ENCODE measurements around the gene SAMD11.
"Not testable (repeated sequence)": the region's sequence is repeated elsewhere in the genome, so short reads cannot be mapped to it uniquely, and the experiment has no call there.

SAMD11 gene

DNA sequence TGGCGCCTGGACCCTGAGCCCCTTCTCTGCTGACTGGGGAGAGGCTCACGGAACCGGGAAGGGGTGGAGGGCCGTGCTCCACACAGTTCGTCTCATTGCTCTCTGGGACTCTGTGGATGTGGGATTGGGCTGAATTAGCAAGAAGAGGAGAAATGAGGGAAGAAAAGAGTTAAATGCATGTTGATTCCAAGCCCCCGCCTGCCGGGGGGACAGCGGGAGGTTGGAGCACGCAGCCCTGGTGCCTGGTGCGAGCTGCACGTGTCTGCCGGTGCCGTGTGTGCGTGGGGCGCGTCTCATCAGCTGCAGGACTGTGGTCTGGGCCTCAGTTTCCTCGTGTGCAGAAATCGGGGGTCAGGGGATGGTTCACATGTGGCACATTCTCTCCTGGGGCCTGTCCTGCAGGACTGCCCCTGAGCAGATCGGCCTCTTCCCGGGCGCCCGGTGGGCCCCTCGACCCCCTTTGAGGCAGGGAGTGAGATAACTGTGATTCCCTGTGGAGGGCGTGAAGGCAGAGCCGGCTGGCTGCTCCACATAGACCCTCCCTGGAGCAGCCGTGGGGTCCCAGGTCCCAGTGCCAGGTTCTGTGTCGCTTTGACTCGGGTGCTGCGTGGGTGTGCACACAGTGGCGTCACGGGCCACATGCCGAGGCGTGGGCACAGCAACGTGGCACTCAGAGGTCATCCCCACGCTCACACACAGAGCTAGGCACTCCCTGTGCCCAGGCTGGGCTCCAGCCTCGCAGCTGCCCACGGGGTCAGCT, 11.4 kb downstream of the SAMD11 start:
- DNase-seq, result no peak

DNA sequence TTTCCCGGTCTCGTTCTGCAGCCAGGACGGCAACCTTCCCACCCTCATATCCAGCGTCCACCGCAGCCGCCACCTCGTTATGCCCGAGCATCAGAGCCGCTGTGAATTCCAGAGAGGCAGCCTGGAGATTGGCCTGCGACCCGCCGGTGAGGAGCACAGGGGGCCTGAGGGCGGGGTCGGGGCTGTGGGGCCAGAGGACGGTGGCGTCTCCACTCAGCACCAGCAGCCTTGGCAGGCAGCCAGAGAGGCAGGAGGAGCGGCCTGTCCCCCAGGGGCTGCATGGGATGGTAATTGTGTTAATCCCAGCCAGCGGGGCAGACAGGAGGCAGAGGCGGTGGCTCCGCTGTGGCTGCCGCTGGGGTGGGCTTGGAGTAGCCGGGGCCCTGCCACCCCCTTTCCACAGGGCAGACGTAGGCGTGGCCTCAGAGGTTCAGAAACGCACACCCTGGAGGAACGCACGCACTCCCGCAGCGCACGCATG, 12.1 kb downstream of the SAMD11 start:
- DNase-seq, result no peak

DNA sequence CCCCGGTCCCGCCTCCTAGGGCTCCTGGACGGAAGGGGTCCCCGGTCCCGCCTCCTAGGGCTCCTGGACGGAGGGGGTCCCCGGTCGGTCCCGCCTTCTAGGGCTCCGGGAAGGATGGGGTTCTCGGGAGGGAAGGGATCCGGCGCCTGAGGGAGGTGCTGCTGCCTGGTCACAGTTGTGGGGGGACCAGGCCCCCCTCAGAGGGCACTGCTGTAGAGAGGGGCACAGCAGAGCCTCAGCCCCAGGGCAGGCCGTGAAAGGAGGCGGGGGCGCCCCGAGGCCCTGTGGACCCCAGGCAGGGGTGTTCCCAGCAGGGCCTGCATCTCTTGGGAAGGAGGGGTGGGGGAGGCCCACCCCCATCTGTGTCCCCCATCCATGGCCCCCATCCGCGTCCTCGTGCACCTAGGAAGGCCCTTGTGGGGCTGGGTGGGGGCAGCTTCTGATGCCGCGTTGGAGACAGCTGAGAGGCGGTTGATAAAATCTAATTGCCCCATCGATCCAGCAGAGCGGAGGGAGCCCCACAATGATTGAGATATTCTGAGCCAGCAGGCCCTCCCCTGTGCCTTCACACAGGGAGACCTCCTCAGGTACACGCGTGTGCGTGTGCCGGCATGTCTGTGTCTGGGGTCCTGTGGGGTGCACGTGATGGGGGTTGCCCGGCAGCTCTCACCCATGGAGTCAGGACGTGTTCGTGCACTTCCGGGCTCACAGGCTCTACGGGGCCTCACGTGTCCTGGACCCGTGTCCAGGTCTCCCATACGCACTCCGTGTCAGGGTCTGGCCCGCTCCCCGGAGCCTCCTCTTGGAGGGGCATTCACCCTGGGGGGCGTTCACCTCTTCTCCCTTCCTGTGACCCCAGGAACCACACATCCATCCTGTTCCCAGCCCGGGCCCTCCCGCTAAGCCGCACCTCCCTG, 12.9 kb downstream of the SAMD11 start:
- DNase-seq, result no peak

DNA sequence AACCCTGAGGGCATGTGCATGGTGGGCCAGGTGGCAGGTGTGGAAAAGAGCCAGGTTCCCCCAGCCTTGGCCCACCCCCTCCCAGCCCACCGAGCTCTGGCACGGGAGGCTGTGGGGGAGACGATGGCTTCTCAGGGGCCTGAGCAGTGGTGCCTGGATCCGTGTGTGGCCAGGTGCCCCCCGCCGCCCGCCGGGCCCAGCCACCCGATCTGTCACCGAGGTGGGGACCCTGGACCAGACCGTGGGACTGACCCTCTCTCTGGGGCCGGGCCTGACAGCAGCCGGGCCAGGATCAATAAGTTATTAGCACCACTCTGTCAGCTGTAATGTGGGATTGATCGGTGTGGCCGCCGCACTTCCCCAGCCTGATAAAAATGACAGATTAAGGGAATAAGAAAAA, 13.8 kb downstream of the SAMD11 start:
- DNase-seq, result no peak

DNA sequence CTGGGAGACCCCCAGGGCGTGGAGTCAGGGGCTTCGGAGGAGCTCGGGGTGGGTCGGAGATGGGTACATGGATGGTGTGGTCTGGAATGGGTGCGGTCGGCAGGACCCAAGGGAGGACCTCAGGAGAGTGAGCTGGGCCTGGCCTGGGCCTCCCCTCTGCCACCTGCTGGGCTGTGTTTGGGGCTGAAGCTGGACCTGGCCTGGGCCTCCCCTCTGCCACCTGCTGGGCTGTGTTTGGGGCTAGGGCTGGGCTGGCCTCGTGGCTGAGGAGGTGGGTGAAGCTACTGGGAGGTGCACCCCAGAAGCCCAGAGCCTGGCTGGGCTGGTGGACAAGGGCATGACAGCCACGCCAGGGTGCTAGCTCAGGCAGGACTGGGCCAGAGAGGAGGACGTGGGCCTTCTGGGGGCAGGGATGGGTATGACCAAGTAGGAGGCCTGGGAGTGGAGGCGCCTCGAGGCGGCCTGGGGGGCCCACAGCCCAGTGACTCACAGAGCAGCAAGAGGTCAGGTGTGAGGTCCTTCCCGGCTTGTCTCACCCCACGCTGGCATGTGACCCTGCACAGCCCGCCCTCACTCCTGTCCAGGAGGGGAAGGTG, 14.5 kb downstream of the SAMD11 start:
- no peak for DNase-seq

DNA sequence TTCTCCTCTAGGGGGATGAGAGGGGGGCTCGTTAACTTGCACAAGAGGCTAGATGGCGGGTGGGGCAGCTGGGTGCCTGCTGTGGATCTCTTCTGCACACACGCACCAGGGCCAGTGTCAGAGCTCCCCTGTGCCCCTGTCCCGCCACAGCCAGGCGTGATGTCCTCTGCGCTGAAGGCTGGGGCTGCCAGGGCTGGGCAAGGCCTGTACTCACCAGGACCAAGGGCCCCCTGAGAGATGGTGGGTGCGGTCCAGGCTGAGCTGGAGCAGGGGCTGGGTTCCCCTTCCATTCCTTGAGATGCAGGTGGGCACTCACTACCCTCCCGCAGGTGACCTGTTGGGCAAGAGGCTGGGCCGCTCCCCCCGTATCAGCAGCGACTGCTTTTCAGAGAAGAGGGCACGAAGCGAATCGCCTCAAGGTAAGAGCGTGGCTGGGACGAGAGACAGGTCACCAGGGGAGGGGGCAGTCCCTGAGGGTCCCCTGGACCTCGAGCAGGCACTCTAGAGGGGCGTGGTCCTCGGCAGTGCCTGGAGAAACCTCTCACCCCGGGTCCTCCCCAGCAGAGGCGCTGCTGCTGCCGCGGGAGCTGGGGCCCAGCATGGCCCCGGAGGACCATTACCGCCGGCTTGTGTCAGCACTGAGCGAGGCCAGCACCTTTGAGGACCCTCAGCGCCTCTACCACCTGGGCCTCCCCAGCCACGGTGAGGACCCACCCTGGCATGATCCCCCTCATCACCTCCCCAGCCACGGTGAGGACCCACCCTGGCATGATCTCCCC, 15.2 kb downstream of the SAMD11 start:
- DNase-seq, result no peak

DNA sequence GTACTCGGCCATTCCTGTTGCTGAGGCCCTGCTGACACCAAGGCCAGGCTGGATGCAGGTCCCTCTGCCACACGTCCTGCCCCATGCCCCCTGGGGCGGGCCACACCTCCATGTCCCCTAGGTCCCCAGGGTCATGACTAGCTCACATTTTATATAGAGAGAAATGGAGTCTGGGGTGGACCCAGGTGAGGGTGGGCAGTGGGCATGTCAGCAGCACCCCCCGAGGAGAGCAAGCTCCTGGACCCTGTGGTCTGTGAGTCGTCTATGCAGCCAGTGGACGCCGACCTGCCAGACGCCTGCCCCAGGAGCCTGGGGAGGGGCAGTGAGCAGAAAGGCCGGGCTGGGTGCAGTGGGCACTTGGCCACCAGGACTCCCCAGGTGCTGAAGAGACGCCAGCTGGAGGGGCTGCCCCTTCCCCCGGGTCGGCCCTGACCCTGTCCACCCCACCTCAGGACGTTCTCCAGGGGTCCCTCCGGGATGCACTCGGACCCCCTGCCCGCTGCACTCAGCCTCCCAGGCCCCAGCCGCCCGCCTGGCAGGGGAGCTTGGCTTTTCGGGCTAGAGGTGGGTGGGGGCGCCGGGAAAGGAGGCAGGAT, 15.9 kb downstream of the SAMD11 start:
- DNase-seq, result no peak

DNA sequence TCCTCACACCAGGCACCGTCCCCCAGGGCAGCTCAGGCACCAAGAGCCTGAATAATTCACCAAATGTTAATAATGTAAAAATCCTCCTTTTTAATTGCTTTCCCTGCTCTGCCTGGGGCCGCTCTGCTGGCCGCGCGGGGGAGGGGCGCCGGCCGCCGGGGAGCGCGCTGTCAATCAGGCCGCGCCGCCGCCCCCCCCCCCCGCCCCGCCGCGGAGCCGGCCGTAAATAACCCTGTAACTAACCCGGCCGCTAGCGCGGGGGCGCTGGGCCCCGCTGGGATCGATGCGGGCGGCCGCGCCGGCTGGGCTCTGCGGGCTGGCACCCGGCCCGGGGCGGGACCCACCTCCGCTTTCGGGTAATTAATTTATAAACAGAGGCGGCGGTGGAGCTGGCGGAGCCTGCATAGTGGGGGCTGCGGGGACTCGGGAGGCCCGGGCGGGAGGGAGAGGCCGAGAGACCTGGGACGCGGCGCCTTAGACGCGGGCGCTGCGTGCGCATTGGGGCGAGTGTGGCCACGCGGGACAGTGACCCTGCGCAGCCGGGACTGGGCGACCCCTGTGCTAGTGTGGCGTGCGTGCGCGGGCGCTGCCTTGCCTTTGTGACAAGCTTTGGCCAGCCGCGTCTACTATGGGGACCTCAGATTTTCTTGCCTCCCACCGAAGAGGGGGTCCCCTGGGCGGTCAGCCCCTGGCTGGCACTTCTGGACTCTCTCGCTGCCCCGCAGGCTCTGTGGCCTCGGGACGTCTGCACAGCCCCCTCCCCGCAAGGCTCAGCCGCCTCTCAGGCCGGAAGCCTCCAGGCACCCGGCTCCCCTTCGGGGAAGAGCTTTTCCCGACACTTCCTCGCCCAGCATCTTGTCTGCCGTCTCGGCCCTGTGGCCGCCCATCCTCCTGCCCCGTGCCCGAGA, 16.6 kb downstream of the SAMD11 start:
- no peak for DNase-seq

DNA sequence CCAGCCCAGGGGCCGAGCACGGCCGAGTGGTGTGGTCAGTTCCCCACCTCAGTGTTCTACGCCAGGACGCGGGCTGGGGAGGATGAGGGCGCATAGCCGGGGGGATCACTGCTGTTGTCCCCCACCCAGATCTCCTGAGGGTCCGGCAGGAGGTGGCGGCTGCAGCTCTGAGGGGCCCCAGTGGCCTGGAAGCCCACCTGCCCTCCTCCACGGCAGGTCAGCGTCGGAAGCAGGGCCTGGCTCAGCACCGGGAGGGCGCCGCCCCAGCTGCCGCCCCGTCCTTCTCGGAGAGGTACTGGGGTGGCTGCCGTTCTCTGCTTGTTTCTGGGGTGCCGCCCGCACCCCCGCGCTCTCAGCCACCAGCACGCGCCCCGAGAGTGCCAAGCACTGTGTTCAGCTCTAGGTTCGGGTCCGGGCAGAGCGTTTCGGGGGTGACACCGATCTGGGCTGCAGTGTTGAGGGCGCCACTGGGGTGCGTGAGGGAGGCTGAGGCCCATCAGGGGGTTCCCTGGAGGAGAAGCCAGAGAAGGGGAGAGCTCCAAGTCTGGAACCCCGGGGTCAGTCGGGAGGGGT, 17.4 kb downstream of the SAMD11 start:
- DNase-seq, result no peak

DNA sequence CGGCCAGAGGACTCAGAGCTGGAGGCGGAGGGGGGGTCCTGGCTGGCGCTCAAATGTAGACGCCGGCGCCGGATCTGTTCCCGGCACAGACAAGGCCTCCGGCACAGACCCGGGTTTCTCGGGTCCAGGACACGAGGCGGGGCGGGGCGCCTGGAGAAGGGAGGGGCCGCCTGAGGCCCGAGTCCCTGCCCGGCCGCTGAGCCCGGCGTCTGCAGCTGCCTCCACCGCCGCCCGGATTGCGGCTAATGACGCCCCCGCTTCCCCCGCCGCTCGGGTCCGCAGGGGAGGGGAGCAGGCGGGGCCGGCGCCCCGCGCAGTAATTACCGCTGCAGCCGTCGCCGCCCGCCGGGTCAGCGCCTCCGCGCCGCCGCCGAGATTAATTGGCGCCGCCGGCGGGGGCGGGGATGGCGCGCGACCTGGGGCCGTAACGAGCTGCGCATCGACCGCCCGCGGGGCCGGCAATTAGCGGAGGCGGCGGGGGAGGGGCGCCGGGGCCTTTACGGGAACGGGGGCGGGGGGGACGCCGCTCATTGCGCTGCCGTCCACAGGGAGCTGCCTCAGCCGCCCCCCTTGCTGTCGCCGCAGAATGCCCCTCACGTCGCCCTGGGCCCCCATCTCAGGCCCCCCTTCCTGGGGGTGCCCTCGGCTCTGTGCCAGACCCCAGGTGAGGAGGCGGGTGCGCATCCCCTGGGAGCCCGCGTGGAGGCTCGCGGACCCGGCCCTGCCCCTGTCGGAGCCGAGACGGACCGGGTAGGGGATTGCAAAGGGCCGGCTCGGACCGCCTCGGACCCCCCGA, 18.1 kb downstream of the SAMD11 start:
- DNase-seq, result peak; percentile 85

DNA sequence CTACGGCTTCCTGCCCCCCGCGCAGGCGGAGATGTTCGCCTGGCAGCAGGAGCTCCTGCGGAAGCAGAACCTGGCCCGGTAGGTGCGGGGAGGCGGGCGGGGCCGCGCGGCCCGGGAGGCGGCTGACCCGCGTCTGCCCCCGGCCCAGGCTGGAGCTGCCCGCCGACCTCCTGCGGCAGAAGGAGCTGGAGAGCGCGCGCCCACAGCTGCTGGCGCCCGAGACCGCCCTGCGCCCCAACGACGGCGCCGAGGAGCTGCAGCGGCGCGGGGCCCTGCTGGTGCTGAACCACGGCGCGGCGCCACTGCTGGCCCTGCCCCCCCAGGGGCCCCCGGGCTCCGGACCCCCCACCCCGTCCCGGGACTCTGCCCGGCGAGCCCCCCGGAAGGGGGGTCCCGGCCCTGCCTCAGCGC, 18.7 kb downstream of the SAMD11 start:
- DNase-seq, result no peak

DNA sequence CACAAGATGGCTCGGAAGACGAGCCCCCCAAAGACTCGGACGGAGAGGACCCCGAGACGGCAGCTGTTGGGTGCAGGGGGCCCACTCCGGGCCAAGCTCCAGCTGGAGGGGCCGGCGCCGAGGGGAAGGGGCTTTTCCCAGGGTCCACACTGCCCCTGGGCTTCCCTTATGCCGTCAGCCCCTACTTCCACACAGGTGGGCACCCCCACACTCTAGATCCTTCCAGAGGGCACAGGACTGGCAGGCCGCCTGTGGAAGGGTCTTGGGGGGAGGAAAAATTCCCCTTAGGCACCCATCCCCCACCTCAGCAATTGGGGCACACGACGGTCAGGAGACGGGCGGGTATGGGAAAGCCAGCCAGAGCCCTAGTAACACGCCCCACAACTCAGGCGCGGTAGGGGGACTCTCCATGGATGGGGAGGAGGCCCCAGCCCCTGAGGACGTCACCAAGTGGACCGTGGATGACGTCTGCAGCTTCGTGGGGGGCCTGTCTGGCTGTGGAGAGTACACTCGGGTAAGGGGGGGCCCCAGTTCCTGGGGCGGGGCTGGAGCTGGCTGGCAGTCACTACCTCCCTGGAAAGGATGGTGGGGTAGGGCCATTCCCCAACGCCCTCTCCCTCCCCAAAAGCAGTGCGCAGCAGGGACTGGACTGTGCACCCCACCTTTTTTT, 19.3 kb downstream of the SAMD11 start:
- DNase-seq, result no peak

DNA sequence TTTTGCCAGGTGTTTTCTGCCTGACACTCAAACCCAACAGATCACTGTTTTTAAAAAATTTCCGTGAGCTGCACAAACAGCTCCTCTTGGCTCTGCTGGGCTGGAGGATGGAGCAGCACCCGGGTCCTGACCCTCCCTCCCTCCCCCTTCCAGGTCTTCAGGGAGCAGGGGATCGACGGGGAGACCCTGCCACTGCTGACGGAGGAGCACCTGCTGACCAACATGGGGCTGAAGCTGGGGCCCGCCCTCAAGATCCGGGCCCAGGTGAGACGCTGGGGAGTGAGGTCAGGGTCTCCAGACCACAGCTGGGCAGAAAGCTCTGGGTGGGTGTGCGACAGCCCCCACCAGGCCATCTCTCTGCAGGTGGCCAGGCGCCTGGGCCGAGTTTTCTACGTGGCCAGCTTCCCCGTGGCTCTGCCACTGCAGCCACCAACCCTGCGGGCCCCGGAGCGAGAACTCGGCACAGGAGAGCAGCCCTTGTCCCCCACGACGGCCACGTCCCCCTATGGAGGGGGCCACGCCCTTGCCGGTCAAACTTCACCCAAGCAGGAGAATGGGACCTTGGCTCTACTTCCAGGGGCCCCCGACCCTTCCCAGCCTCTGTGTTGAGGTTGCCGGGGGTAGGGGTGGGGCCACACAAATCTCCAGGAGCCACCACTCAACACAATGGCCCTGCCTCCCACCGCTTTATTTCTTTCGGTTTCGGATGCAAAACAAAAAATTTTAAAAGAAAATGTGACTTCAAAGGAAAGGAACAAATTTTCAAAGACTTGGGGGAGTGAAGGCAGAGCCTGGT, 20.0 kb downstream of the SAMD11 start:
- DNase-seq, result no peak

DNA sequence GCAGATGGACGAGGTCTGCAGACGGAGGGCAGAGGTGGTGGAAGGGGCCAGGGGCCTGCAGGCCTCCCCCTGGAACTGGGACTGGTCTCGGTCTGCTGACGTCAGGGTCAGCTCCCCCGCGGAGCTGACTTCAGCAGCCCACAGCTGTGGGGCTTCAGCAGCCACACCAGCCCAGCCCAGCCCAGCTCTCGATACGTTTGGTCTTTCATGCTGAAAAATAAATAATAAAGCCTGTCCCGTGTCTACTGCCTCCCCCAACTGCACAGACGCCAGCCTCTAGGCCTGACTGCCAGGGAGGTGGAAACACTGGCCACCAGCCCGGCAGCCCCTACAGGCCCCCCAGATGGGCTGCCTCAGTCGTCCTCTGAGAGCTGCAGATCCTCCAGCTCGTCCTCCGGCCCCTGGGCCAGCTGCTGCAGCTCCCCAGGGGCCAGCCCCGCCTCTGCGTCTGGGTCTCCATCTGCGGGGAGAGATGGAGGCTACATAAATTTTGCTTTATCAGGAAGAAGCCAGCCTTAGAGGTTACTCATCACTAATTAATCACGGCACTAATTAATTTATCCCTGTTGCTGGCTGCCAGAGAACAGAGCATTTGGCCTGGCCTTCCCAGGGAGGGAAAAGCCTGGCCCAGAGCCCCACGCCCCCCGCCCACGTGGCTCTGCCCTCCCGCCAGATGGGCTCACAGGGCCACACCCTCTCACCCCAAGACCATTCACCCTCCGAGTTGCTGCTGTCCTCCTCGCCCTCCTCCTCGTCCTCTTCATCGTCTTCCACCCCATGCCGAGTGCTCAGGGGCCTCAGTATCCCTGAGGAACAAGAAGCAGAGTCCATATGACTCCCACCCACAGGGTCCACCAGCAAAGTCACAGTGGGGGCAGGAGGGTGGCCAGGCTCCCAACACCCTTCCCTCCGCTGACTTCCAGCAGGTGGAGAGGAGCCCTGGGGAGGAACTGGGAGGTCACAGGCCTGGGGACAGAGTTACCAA, 20.9 kb downstream of the SAMD11 start:
- DNase-seq, result no peak

DNA sequence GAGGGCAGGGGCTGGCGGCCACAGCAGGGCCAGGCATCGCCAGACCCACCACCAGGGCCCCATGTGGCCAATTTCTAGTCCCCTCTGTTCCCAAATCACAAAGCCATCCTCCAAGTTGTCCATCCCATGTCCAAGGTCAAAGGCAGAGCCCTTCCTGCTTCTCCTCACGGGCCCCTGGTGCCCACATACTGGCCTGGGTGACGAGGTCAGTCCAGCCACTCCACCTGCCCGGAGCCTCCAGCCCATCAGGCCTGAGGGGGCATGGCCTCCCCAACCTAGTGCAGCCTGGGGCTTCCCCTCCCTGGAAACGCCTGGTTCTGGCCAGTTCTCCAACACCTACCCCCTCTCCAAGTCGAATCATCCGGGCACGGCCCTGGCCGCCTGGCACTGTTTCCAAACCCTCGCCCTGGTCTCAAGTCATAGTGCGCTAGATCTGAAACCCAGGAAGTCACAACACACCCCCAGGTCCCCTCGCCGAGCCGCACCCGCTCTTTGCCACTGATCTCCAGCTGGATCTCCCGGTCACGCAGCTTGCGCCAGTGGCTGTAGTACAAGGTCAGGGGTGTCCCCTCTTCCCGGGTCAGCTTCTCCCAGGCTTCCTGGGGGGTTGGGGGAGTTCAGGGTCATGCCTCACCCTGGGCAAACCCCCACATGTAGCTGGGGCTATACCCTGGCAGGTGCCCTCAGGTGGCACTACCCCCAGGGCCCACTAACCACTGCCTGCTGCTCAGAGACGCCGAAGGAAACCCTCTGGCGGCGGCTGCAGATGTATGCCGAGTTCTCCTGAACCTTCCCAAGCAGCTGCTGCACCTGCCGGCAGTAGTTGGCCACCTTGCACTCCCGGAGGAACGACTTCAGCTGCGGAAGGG, 22.2 kb downstream of the SAMD11 start:
- DNase-seq, result no peak

DNA sequence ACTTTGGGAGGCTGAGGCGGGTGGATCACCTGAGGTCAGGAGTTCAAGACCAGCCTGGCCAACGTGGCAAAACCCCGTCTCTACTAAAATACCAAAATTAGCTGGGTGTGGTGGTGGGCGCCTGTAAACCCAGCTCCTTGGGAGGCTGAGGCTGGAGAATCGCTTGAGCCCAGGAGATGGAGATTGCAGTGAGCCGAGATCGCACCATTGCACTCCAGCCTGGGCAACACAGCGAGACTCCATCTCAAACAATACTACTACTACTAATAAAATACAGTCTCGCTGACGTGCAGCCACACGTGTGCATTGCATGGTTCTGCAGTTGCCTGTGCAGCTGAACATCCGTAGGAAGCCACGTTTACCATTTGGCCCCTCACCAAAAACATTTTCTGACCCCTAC, 23.1 kb downstream of the SAMD11 start:
- not testable (repeated sequence) for DNase-seq
